GM19023 (cell line): Measurements from ENCODE around the gene BMP3.

Experiments
- ATAC-seq: cut with Tn5 transposase; IDR thresholded peaks from one replicate; pipeline ENCODE4 v1.9.1; 2021; ENCODE audit warnings: mild to moderate bottlenecking, moderate library complexity; ENCODE audit not compliant: unreplicated experiment

The BMP3 gene

GRCh38 chr4:81040012-81040659 lies 9.6 kb downstream of the BMP3 start:
- no peak for ATAC-seq

GRCh38 chr4:81042578-81043365 lies 12.3 kb downstream of the BMP3 start:
- ATAC-seq = no peak

GRCh38 chr4:81049330-81049729 lies 18.8 kb downstream of the BMP3 start:
- ATAC-seq = no peak

GRCh38 chr4:81049907-81050306 lies 19.4 kb downstream of the BMP3 start:
- ATAC-seq = no peak

- ATAC-seq = peak; percentile 96
Measured at GRCh38 chr4:81052119-81053068, 21.9 kb downstream of the BMP3 start.

GRCh38 chr4:81058621-81059020 lies 28.1 kb downstream of the BMP3 start:
- ATAC-seq = no peak

- no peak for ATAC-seq
Measured at GRCh38 chr4:81060587-81061343, 30.3 kb downstream of the BMP3 start.

GRCh38 chr4:81061344-81061730 lies 30.8 kb downstream of the BMP3 start:
- no peak for ATAC-seq

GRCh38 chr4:81062001-81062400 lies 31.5 kb downstream of the BMP3 start:
- ATAC-seq = no peak

GRCh38 chr4:81065446-81065845 lies 34.9 kb downstream of the BMP3 start:
- no peak for ATAC-seq

- ATAC-seq = peak; percentile 97
Measured at GRCh38 chr4:81069706-81070331, 39.3 kb downstream of the BMP3 start.

GRCh38 chr4:81071013-81071412 lies 40.5 kb downstream of the BMP3 start:
- no peak for ATAC-seq

GRCh38 chr4:81081156-81081555 lies 50.6 kb downstream of the BMP3 start:
- ATAC-seq = no peak

- no peak for ATAC-seq
Measured at GRCh38 chr4:81084029-81084428, 53.5 kb downstream of the BMP3 start.

- no peak for ATAC-seq
Measured at GRCh38 chr4:81084634-81085033, 54.1 kb downstream of the BMP3 start.

GRCh38 chr4:81085291-81085690 lies 54.8 kb downstream of the BMP3 start:
- ATAC-seq = no peak

GRCh38 chr4:81085979-81086378 lies 55.5 kb downstream of the BMP3 start:
- no peak for ATAC-seq

- no peak for ATAC-seq
Measured at GRCh38 chr4:81093720-81094401, 63.4 kb downstream of the BMP3 start.

GRCh38 chr4:81095389-81095788 lies 64.9 kb downstream of the BMP3 start:
- ATAC-seq = no peak

- no peak for ATAC-seq
Measured at GRCh38 chr4:81096566-81096965, 66.1 kb downstream of the BMP3 start.
